Large intestine (tissue), 3 donors: ENCODE measurements around the gene CHERP. TPM values are rescaled to one million over a fixed set of nuclear protein-coding genes. Genes with fewer than 3 reads are reported as not detected.
"Not testable (repeated sequence)": the region's sequence is repeated elsewhere in the genome, so short reads cannot be mapped to it uniquely, and the experiment has no call there.

Source experiments
- DNase-seq, 2 donors: peaks; one replicate each; pipeline versions ENCODE4 v3.0.0 to v3.0.0-alpha.2; 2013
- H3K27ac ChIP-seq: one replicate; pipeline ENCODE4 v1.5.1; 2013; ENCODE audit warnings: low read length
- H3K27me3 ChIP-seq: 2 replicates; pipeline ENCODE4 v1.6.1; 2013; ENCODE audit warnings: low read length; ENCODE audit not compliant: control insufficient read depth, insufficient read depth
- H3K36me3 ChIP-seq: 2 replicates; pipeline ENCODE4 v1.6.1; 2013; ENCODE audit warnings: low read length; ENCODE audit not compliant: control insufficient read depth, insufficient read depth
- H3K4me1 ChIP-seq: one replicate; pipeline ENCODE4 v1.6.1; 2013; ENCODE audit warnings: low read length; ENCODE audit not compliant: control insufficient read depth, insufficient read depth
- H3K4me3 ChIP-seq: one replicate; pipeline ENCODE4 v1.5.1; 2013; ENCODE audit warnings: low read length
- H3K9me3 ChIP-seq: one replicate; pipeline ENCODE4 v1.6.1; 2013; ENCODE audit warnings: mild to moderate bottlenecking, low read depth, low read length, moderate library complexity; ENCODE audit not compliant: control insufficient read depth
- WGBS: methylation state at CpG from one replicate; pipeline ENCODE4 v1.1.5; 2013; ENCODE audit warnings: low lambda C conversion rate; ENCODE audit not compliant: insufficient coverage; 5-methylcytosine and 5-hydroxymethylcytosine counted together
- polyA plus RNA-seq: library from polyadenylated mRNA; unstranded; fragments of 120-200 nt; gene quantifications from one replicate; pipeline ENCODE4 v1.2.1, GENCODE V29; 2013

Gene CHERP
- polyA plus RNA-seq, 1 donor, result 45.7 TPM

GRCh38 chr19:16518483-16519229 is 23.6 kb downstream of the CHERP start:
- DNase-seq, result no peak
- H3K27ac ChIP-seq, result no peak overlapping the region
- H3K27me3 ChIP-seq, result no peaks in the 10 kb centered on the region
- no peak overlapping the region for H3K4me3 ChIP-seq
- H3K9me3 ChIP-seq, result peaks cover 4% of the 10 kb centered on the region
- peaks cover 68% of the 10 kb centered on the region for H3K36me3 ChIP-seq
- H3K4me1 ChIP-seq, result no peaks in the 10 kb centered on the region
- WGBS, result no CpG with 5 or more reads among the region's 33 CpGs

- H3K27ac ChIP-seq, result no peak overlapping the region
- WGBS, result no CpG with 5 or more reads among the region's 14 CpGs
- no peaks in the 10 kb centered on the region for H3K4me1 ChIP-seq
- H3K9me3 ChIP-seq, result peaks cover 4% of the 10 kb centered on the region
- no peak overlapping the region for H3K4me3 ChIP-seq
- H3K36me3 ChIP-seq, result peaks cover 64% of the 10 kb centered on the region
- no peak for DNase-seq
- H3K27me3 ChIP-seq, result no peaks in the 10 kb centered on the region
These were observed 24.2 kb downstream of the CHERP start for GRCh38 chr19:16518061-16518460.

DNA sequence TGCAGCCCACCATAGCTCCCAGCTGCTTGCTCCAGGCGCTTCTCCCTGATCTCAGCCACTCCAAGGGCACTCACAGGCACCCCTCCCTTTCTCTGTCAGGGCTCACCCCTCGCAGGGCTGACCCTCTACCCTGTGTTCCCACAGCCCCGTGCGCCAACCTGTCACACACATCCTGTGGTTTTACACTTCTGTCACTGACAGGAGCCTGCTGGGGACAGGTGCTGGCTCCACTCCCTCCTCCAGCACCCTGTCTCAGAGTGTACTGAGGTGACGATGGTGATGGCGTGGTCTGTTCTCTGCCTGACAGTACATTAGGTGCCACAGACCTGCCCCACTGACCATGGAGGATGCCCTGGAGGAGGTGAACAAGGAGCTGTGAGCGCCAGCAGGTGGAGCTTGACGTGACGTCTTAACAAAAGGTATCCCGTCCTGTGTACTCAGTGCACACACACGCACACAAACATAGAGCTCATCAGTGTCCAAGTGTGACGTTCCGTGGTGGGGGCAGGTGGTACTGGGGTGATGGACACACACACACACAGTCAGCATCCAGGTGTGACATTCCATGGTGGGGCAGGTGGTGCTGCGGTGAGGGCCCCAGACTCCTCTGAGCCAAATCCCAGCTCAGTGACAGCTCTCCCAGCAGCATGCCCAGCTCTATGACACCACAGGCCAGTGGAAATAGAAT is 25.2 kb downstream of the CHERP start:
- Histone ChIP-seq H3K36me3 (peaks cover 62% of the 10 kb centered on the region), H3K4me3 (no peak overlapping the region), H3K4me1 (no peaks in the 10 kb centered on the region), H3K9me3 (peaks cover 4% of the 10 kb centered on the region), H3K27ac (no peak overlapping the region), H3K27me3 (no peaks in the 10 kb centered on the region)
- DNase-seq, result no peak
- no CpG with 5 or more reads among the region's 14 CpGs for WGBS

DNA sequence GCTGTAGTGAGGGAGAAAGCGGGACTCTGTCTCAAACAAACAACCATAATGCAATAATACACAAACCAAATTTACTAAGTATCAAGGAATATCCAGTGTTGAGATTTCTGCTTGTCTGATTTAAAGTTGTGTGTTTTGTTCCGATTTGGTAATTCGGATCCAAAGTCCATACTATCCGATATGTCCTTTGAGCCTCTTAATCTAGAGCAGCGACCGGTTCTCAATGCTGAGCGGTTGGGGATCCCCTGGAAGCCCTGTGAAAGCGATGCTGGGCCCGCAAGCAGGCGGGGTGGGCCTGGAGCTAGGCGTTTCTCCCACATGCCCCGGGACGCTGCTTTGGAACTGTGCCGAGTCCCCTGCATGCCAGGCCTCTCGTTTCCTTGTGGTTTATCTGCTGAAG is 25.9 kb downstream of the CHERP start:
- no peaks in the 10 kb centered on the region for H3K4me1 ChIP-seq
- no peak for DNase-seq
- peaks cover 4% of the 10 kb centered on the region for H3K9me3 ChIP-seq
- H3K27me3 ChIP-seq, result no peaks in the 10 kb centered on the region
- no peak overlapping the region for H3K27ac ChIP-seq
- peaks cover 58% of the 10 kb centered on the region for H3K36me3 ChIP-seq
- no peak overlapping the region for H3K4me3 ChIP-seq
- WGBS, result no CpG with 5 or more reads among the region's 15 CpGs

GRCh38 chr19:16514383-16515019 is 27.7 kb downstream of the CHERP start:
- Histone ChIP-seq H3K27me3 (no peaks in the 10 kb centered on the region), H3K4me3 (no peak overlapping the region), H3K9me3 (peaks cover 4% of the 10 kb centered on the region), H3K36me3 (peaks cover 52% of the 10 kb centered on the region), H3K27ac (no peak overlapping the region), H3K4me1 (no peaks in the 10 kb centered on the region)
- WGBS, result no CpG with 5 or more reads among the region's 24 CpGs
- DNase-seq, result no peak

- no CpG with 5 or more reads among the region's 10 CpGs for WGBS
- H3K4me1 ChIP-seq, DNase-seq, H3K9me3 ChIP-seq, H3K27ac ChIP-seq, H3K4me3 ChIP-seq, H3K27me3 ChIP-seq: not testable (repeated sequence)
- H3K36me3 ChIP-seq, result peaks cover 41% of the 10 kb centered on the region
These were observed 29.6 kb downstream of the CHERP start for GRCh38 chr19:16512611-16513010.

GRCh38 chr19:16509141-16510061 is 32.8 kb downstream of the CHERP start:
- Histone ChIP-seq H3K36me3 (peaks cover 32% of the 10 kb centered on the region), H3K27ac (no peak overlapping the region)
- WGBS, result no CpG with 5 or more reads among the region's 28 CpGs

DNA sequence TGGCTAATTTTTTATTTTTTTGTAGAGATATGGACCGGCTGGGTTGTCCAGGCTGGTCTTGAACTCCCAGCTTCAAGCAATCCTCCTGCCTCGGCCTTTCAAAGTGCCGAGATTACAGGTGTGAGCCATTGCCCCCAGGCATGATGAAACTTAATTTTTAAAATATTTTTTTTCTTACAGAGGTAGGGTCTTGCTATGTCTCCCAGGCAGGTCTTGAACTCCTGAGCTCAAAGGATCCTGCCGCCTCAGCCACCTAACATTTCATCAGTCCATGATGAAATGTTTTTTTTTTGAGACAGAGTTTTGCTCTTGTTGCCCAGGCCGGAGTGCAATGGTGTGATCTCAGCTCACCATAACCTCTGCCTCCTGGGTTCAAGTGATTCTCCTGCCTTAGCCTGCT is 33.7 kb downstream of the CHERP start:
- Histone ChIP-seq H3K9me3 (no peaks in the 10 kb centered on the region), H3K27ac (no peak overlapping the region), H3K27me3 (no peaks in the 10 kb centered on the region), H3K36me3 (peaks cover 40% of the 10 kb centered on the region), H3K4me1 (no peaks in the 10 kb centered on the region), H3K4me3 (no peak overlapping the region)
- DNase-seq, result no peak
- WGBS, result 100% methylated on average over 1 of the region's 5 CpGs

More at GRCh38 chr19:16509141-16510061, 32.8 kb downstream of the CHERP start:
- H3K4me1 ChIP-seq, result no peaks in the 10 kb centered on the region
- DNase-seq, result no peak
- no peak overlapping the region for H3K4me3 ChIP-seq
- no peaks in the 10 kb centered on the region for H3K9me3 ChIP-seq
- H3K27me3 ChIP-seq, result no peaks in the 10 kb centered on the region

- H3K4me3 ChIP-seq, result no peak overlapping the region
- H3K4me1 ChIP-seq, result no peaks in the 10 kb centered on the region
- H3K36me3 ChIP-seq, result peaks cover 43% of the 10 kb centered on the region
- DNase-seq, result no peak
- no CpG with 5 or more reads among the region's 6 CpGs for WGBS
- H3K27me3 ChIP-seq, result no peaks in the 10 kb centered on the region
- H3K9me3 ChIP-seq, result no peaks in the 10 kb centered on the region
- no peak overlapping the region for H3K27ac ChIP-seq
These were observed 35.3 kb downstream of the CHERP start for GRCh38 chr19:16506961-16507360.

- no CpG with 5 or more reads among the region's 11 CpGs for WGBS
- H3K36me3 ChIP-seq, result peaks cover 42% of the 10 kb centered on the region
- H3K27me3 ChIP-seq, DNase-seq, H3K4me3 ChIP-seq, H3K4me1 ChIP-seq, H3K9me3 ChIP-seq, H3K27ac ChIP-seq: not testable (repeated sequence)
These were observed 36.1 kb downstream of the CHERP start for GRCh38 chr19:16506161-16506560.
